HepG2 (cell line): ENCODE data around the gene INSRR.

ENCODE experiments used
- ETV6 ChIP-seq: sonication (generic); formaldehyde crosslinking; conservative IDR thresholded peaks from 2 replicates; pipeline ENCODE4 v1.4.0; 2020; ENCODE audit warnings: missing genetic modification reagents
- GMEB1 ChIP-seq: sonication (generic); formaldehyde crosslinking; IDR thresholded peaks from 2 replicates; pipeline ENCODE4 v1.5.1; 2020; ENCODE audit warnings: missing genetic modification reagents, mild to moderate bottlenecking, borderline replicate concordance
- NFIC ChIP-seq: IDR thresholded peaks from 2 replicates; pipeline ENCODE4 v1.6.1; 2012; ENCODE audit warnings: mild to moderate bottlenecking, low read length, inconsistent platforms
- PATZ1 ChIP-seq: sonication (generic); formaldehyde crosslinking; IDR thresholded peaks from 2 replicates; pipeline ENCODE4 v1.4.0; 2020; ENCODE audit warnings: missing genetic modification reagents
- POLR2A ChIP-seq, 2 experiments: IDR thresholded peaks; 2 replicates each; pipeline ENCODE4 v1.6.1; 2011; ENCODE audit warnings: low read depth in 2 of 2, low read length in 2 of 2, mild to moderate bottlenecking in 1 of 2, moderate library complexity in 1 of 2; ENCODE audit not compliant: insufficient read depth in 1 of 2
- POLR2AphosphoS5 ChIP-seq: IDR thresholded peaks from 2 replicates; pipeline ENCODE4 v1.6.1; 2012; ENCODE audit warnings: low read depth, low read length
- RERE ChIP-seq: IDR thresholded peaks from 2 replicates; pipeline ENCODE4 v1.6.1; 2016; ENCODE audit warnings: low read depth, missing genetic modification reagents, missing compliant biosample characterization
- REST ChIP-seq, 2 experiments: IDR thresholded peaks; 2 replicates each; pipeline ENCODE4 v1.6.1; 2011 to 2012; ENCODE audit warnings: low read length in 2 of 2, borderline replicate concordance in 1 of 2, low read depth in 1 of 2, mild to moderate bottlenecking in 1 of 2, moderate library complexity in 1 of 2
- ZBTB10 ChIP-seq: sonication (generic); formaldehyde crosslinking; IDR thresholded peaks from 2 replicates; pipeline ENCODE4 v1.4.0; 2020; ENCODE audit warnings: missing genetic modification reagents, borderline replicate concordance
- ZFP36 ChIP-seq: fragments of 150-350 bp; IDR thresholded peaks from 2 replicates; pipeline ENCODE4 v1.6.1; 2018; ENCODE audit warnings: borderline replicate concordance, low read length, low read depth; ENCODE audit not compliant: partially characterized antibody

GRCh38 chr1:156881101-156881500 lies 22.2 kb upstream of the INSRR start:
- no peak for TF ChIP-seq POLR2A (IDR thresholded peaks at IDR 0.05; ENCODE audit: insufficient read depth in 1 of 2, low read depth in 2 of 2, low read length in 2 of 2)
- no peak for TF ChIP-seq ZBTB10 (CRISPR knock-in tag)
- TF ChIP-seq ETV6 (CRISPR knock-in tag), result no peak
- TF ChIP-seq RERE (CRISPR knock-in tag), result no peak
- no peak for TF ChIP-seq PATZ1
- TF ChIP-seq ZFP36, result no peak
- no peak for TF ChIP-seq POLR2AphosphoS5
- TF ChIP-seq GMEB1 (CRISPR knock-in tag), result no peak
- no peak for TF ChIP-seq NFIC
- TF ChIP-seq REST (IDR thresholded peaks at IDR 0.05; ENCODE audit: borderline replicate concordance in 1 of 2, low read depth in 1 of 2, low read length in 2 of 2), result no peak
